ENCODE results near the gene RALGPS2. TPM values are rescaled to one million over a fixed set of nuclear protein-coding genes. Genes with fewer than 3 reads are reported as not detected.

Gene RALGPS2
- polyA plus RNA-seq, 3 donors: 2.0 to 4.2 (median 2.3) TPM

DNA sequence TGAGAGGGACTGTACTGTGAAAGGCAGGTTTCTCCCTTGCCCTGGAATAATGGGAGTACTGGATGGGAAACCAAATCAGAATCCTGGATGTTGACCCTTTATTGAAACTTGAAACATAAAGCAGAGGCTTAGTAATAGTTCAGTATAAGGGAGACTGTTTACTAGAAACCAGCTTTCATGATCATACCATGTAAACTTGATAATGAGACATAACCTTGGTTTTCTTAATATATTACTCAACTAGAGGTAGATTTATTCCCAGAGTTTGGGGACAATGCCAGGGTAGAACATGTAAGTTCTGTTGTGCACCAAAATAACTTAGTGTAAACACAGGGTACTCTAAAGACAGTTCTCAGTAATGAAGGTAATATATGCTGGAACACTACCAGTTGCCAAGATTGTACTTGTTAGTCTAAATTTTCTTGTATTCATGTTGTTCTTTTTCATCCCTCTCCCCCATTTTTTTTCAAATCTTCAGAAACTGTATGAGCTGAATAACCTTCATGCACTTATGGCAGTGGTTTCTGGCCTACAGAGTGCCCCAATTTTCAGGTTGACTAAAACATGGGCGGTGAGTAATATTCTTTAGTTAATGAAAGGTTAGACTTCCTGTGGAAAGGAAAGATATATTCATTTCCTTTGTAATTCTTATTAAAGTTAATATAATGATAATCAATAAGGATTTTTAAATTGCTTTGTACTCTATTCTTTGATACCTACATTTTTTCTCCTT is 96.3 kb downstream of the RALGPS2 start:
- TF ChIP-seq, protein P1, sequence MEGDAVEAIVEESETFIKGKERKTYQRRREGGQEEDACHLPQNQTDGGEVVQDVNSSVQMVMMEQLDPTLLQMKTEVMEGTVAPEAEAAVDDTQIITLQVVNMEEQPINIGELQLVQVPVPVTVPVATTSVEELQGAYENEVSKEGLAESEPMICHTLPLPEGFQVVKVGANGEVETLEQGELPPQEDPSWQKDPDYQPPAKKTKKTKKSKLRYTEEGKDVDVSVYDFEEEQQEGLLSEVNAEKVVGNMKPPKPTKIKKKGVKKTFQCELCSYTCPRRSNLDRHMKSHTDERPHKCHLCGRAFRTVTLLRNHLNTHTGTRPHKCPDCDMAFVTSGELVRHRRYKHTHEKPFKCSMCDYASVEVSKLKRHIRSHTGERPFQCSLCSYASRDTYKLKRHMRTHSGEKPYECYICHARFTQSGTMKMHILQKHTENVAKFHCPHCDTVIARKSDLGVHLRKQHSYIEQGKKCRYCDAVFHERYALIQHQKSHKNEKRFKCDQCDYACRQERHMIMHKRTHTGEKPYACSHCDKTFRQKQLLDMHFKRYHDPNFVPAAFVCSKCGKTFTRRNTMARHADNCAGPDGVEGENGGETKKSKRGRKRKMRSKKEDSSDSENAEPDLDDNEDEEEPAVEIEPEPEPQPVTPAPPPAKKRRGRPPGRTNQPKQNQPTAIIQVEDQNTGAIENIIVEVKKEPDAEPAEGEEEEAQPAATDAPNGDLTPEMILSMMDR (IDR thresholded peaks at IDR 0.05): no peak
- intact Hi-C loops (cut with micrococcal nuclease): no loop called here
- no CpG with 5 or more reads among the region's 1 CpG for WGBS (ENCODE audit: insufficient coverage)
- no peaks in the 10 kb centered on the region for H3K27me3 ChIP-seq (ENCODE audit: control insufficient read depth in 2 of 2, insufficient read depth in 2 of 2, low read length in 2 of 2)
- H3K9me3 ChIP-seq (replicated peaks in 1 of 2; ENCODE audit: control insufficient read depth in 1 of 2, insufficient read depth in 1 of 2, low read length in 2 of 2): peaks cover 0 to 4% of the 10 kb centered on the region in 2 donors
- H3K4me1 ChIP-seq (ENCODE audit: control insufficient read depth in 1 of 2, insufficient read depth in 2 of 2, low read length in 2 of 2): no peaks in the 10 kb centered on the region
- H3K27me3 Mint-ChIP-seq (ENCODE audit: low read depth in 3 of 3): no peaks in the 10 kb centered on the region
- no peak overlapping the region for H2AFZ ChIP-seq (ENCODE audit: insufficient read depth, low read depth, low read length, poor library complexity, severe bottlenecking)
- no peaks in the 10 kb centered on the region for H3K79me2 ChIP-seq (ENCODE audit: insufficient read depth, low read length)
- no peak overlapping the region for H3K9ac ChIP-seq (ENCODE audit: insufficient read depth, low read length, poor library complexity, severe bottlenecking)
- no peaks in the 10 kb centered on the region for H3K4me1 Mint-ChIP-seq
- no peak overlapping the region for H3K27ac Mint-ChIP-seq
- DNase-seq: no peak
- no peak overlapping the region for H3K27ac ChIP-seq (ENCODE audit: low read depth in 1 of 2, low read length in 2 of 2)
- H3K9me3 Mint-ChIP-seq: peaks cover 0 to 12% (median 5%) of the 10 kb centered on the region in 7 donors
- H3K4me2 ChIP-seq (replicated peaks; ENCODE audit: extremely low read depth, low read length, poor library complexity, severe bottlenecking): no peak overlapping the region
- H3K4me3 Mint-ChIP-seq: no peak overlapping the region
- no peak overlapping the region for H3K4me3 ChIP-seq (replicated peaks in 1 of 3; ENCODE audit: low read depth in 2 of 3, low read length in 3 of 3)
- H4K20me1 ChIP-seq (ENCODE audit: insufficient read depth, low read length): no peaks in the 10 kb centered on the region
- H3K36me3 Mint-ChIP-seq: peaks cover 13 to 24% of the 10 kb centered on the region in 2 donors
- H3K36me3 ChIP-seq (replicated peaks in 1 of 2; ENCODE audit: control insufficient read depth in 1 of 2, insufficient read depth in 2 of 2, low read length in 2 of 2): no peaks in the 10 kb centered on the region

DNA sequence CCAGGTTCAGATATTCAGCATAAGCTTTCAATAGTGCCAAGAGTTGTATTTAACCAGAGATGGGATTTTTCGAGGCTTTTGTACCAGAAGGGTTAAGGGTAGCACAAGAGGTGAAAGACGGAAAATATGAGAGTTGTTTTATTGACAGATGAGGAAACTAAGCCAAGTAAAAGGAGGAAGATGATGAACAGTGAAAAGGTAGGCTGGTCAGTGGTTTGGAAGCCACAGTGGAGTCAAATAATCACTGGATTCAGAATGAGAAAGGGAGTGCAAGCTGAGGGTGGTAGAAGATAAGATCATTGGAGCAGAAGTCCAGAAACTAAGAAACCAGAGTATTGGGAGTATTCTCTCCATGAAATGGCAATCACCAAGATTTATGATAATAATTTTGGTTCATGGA is 100.1 kb downstream of the RALGPS2 start:
- H3K27ac Mint-ChIP-seq: no peak overlapping the region
- intact Hi-C loops (cut with micrococcal nuclease): no loop called here
- no peaks in the 10 kb centered on the region for H3K79me2 ChIP-seq (ENCODE audit: insufficient read depth, low read length)

More for the DNA sequence above, 100.1 kb downstream of the RALGPS2 start:
- H3K9me3 ChIP-seq (replicated peaks in 1 of 2; ENCODE audit: control insufficient read depth in 1 of 2, insufficient read depth in 1 of 2, low read length in 2 of 2): peaks cover 0 to 4% of the 10 kb centered on the region in 2 donors
- H3K27me3 Mint-ChIP-seq (ENCODE audit: low read depth in 3 of 3): no peaks in the 10 kb centered on the region
- no peaks in the 10 kb centered on the region for H3K4me1 Mint-ChIP-seq
- no peak overlapping the region for H2AFZ ChIP-seq (ENCODE audit: insufficient read depth, low read depth, low read length, poor library complexity, severe bottlenecking)
- no peaks in the 10 kb centered on the region for H3K27me3 ChIP-seq (ENCODE audit: control insufficient read depth in 2 of 2, insufficient read depth in 2 of 2, low read length in 2 of 2)
- H3K9me3 Mint-ChIP-seq: peaks cover 0 to 12% (median 6%) of the 10 kb centered on the region in 7 donors
- no peak overlapping the region for H3K4me3 Mint-ChIP-seq
- no peaks in the 10 kb centered on the region for H3K4me1 ChIP-seq (ENCODE audit: control insufficient read depth in 1 of 2, insufficient read depth in 2 of 2, low read length in 2 of 2)
- H3K4me3 ChIP-seq (replicated peaks in 1 of 3; ENCODE audit: low read depth in 2 of 3, low read length in 3 of 3): no peak overlapping the region
- 100% methylated on average over 2 of the region's 2 CpGs for WGBS (ENCODE audit: insufficient coverage)
- TF ChIP-seq, protein P1 (IDR thresholded peaks at IDR 0.05): no peak
- no peak overlapping the region for H3K27ac ChIP-seq (ENCODE audit: low read depth in 1 of 2, low read length in 2 of 2)
- H3K36me3 ChIP-seq (replicated peaks in 1 of 2; ENCODE audit: control insufficient read depth in 1 of 2, insufficient read depth in 2 of 2, low read length in 2 of 2): no peaks in the 10 kb centered on the region
- no peak for DNase-seq
- H3K36me3 Mint-ChIP-seq: peaks cover 17 to 22% of the 10 kb centered on the region in 2 donors
- no peak overlapping the region for H3K4me2 ChIP-seq (replicated peaks; ENCODE audit: extremely low read depth, low read length, poor library complexity, severe bottlenecking)
- no peaks in the 10 kb centered on the region for H4K20me1 ChIP-seq (ENCODE audit: insufficient read depth, low read length)
- H3K9ac ChIP-seq (ENCODE audit: insufficient read depth, low read length, poor library complexity, severe bottlenecking): no peak overlapping the region
